Tibial artery (tissue), 4 donors: ENCODE data around the gene DNAAF6.
A peak's percentile ranks its signal among the peaks of the same experiment; 100 is the strongest.
"Not testable (repeated sequence)": the region's sequence is repeated elsewhere in the genome, so short reads cannot be mapped to it uniquely, and the experiment has no call there.

Experiments
- DNase-seq, 2 donors: peaks; one replicate each; pipeline ENCODE4 v3.0.0-alpha.2; 2019
- H3K27ac ChIP-seq, 2 donors: fragments of 200-600 bp; sonication (generic) in 1 of 2; 1 replicate in 1 of 2; 2 replicates in 1 of 2; pipeline ENCODE4 v1.5.1; 2018 to 2019; ENCODE audit warnings: mild to moderate bottlenecking in 1 of 2
- H3K27me3 ChIP-seq, 2 donors: fragments of 200-600 bp; sonication (generic) in 1 of 2; one replicate each; pipeline versions ENCODE4 v1.5.1 to v1.6.0; 2016 to 2019
- H3K36me3 ChIP-seq, 3 donors: fragments of 200-600 bp; sonication (generic) in 2 of 3; one replicate each; pipeline ENCODE4 v1.5.1; 2016 to 2019; ENCODE audit warnings: mild to moderate bottlenecking in 2 of 3
- H3K4me1 ChIP-seq, 4 donors: fragments of 200-600 bp; sonication (generic) in 2 of 4; 1 replicate in 3 of 4; 2 replicates in 1 of 4; pipeline ENCODE4 v1.5.1; 2016 to 2019
- H3K4me3 ChIP-seq, 2 donors: fragments of 200-600 bp; sonication (generic) in 1 of 2; 1 replicate in 1 of 2; 2 replicates in 1 of 2; pipeline ENCODE4 v1.5.1; 2018 to 2019; ENCODE audit warnings: mild to moderate bottlenecking in 2 of 2
- H3K9me3 ChIP-seq, 3 donors: fragments of 200-600 bp; sonication (generic) in 1 of 3; one replicate each; pipeline ENCODE4 v1.5.1; 2016 to 2019
- CTCF ChIP-seq, 2 experiments: fragments of 200-600 bp in 1 of 2; fragments of 450-650 bp in 1 of 2; IDR thresholded peaks; one replicate each; pipeline ENCODE4 v1.5.1; 2017 to 2019; ENCODE audit warnings: antibody characterized with exemption in 2 of 2, mild to moderate bottlenecking in 1 of 2, moderate library complexity in 1 of 2
- intact Hi-C: fragments of 100-400 bp; cut with DNase I; formaldehyde crosslinking; loops from one replicate; pipeline ENCODE4 v1.15.0; 2023; ENCODE audit warnings: low total_unique reads

The DNAAF6 gene

GRCh38 chrX:107171369-107172102 is 34.9 kb upstream of the DNAAF6 start:
- Histone ChIP-seq H3K4me1 (no peaks in the 10 kb centered on the region), H3K27me3 (no peaks in the 10 kb centered on the region), H3K4me3 (no peak overlapping the region), H3K36me3 (no peaks in the 10 kb centered on the region), H3K27ac (no peak overlapping the region), H3K9me3 (no peaks in the 10 kb centered on the region)
- DNase-seq = no peak
- intact Hi-C loops = no loop called here
- no peak for TF ChIP-seq CTCF (IDR thresholded peaks at IDR 0.05)

GRCh38 chrX:107197319-107197718 is 9.1 kb upstream of the DNAAF6 start:
- Histone ChIP-seq H3K27me3 (no peaks in the 10 kb centered on the region), H3K4me3 (no peak overlapping the region), H3K27ac (no peak overlapping the region), H3K9me3 (no peaks in the 10 kb centered on the region), H3K4me1 (no peaks in the 10 kb centered on the region), H3K36me3 (no peaks in the 10 kb centered on the region)
- intact Hi-C loops = no loop called here
- TF ChIP-seq CTCF (IDR thresholded peaks at IDR 0.05) = no peak
- no peak for DNase-seq

- H3K4me3 ChIP-seq, intact Hi-C loops, H3K36me3 ChIP-seq, H3K27me3 ChIP-seq, DNase-seq, H3K27ac ChIP-seq, H3K9me3 ChIP-seq, H3K4me1 ChIP-seq: not testable (repeated sequence)
These were observed 8.3 kb upstream of the DNAAF6 start for GRCh38 chrX:107198074-107198473.

GRCh38 chrX:107199491-107199890 is 6.9 kb upstream of the DNAAF6 start:
- no peaks in the 10 kb centered on the region for H3K9me3 ChIP-seq
- no peak for DNase-seq
- H3K27me3 ChIP-seq = no peaks in the 10 kb centered on the region
- H3K36me3 ChIP-seq = no peaks in the 10 kb centered on the region
- H3K4me1 ChIP-seq = no peaks in the 10 kb centered on the region
- intact Hi-C loops = no loop called here
- H3K4me3 ChIP-seq = no peak overlapping the region
- H3K27ac ChIP-seq = no peak overlapping the region
- no peak for TF ChIP-seq CTCF (IDR thresholded peaks at IDR 0.05)

- no peak overlapping the region for H3K27ac ChIP-seq
- no peak overlapping the region for H3K4me3 ChIP-seq
- no peaks in the 10 kb centered on the region for H3K27me3 ChIP-seq
- no peaks in the 10 kb centered on the region for H3K36me3 ChIP-seq
- H3K9me3 ChIP-seq = no peaks in the 10 kb centered on the region
- intact Hi-C loops = no loop called here
- no peak for DNase-seq
- no peaks in the 10 kb centered on the region for H3K4me1 ChIP-seq
- TF ChIP-seq CTCF (IDR thresholded peaks at IDR 0.05) = no peak
These were observed 2.3 kb upstream of the DNAAF6 start for GRCh38 chrX:107204068-107204605.

GRCh38 chrX:107206697-107207065 is 270 bp downstream of the DNAAF6 start:
- no peak for TF ChIP-seq CTCF (IDR thresholded peaks at IDR 0.05)

More at GRCh38 chrX:107206697-107207065, 270 bp downstream of the DNAAF6 start:
- intact Hi-C loops = no loop called here
- no peak overlapping the region for H3K27ac ChIP-seq
- DNase-seq = no peak
- no peaks in the 10 kb centered on the region for H3K27me3 ChIP-seq
- H3K36me3 ChIP-seq = no peaks in the 10 kb centered on the region
- peak overlapping the region in 1 of 2 donors; percentile 44 for H3K4me3 ChIP-seq
- no peaks in the 10 kb centered on the region for H3K4me1 ChIP-seq
- H3K9me3 ChIP-seq = no peaks in the 10 kb centered on the region
